Lower lobe of right lung (tissue), 2 donors: ENCODE measurements around the gene UBE4A. TPM values are rescaled to one million over a fixed set of nuclear protein-coding genes. Genes with fewer than 3 reads are reported as not detected.

Source experiments
- ATAC-seq, 2 donors: fragments of 200-7000 bp; cut with Tn5 transposase; one replicate each; pipeline ENCODE4 v1.9.1; 2020 to 2022; ENCODE audit warnings: mild to moderate bottlenecking in 2 of 2, moderate library complexity in 2 of 2
- DNase-seq: peaks from one replicate; pipeline ENCODE4 v3.0.0-alpha.2; 2020
- H3K27ac ChIP-seq: fragments of 200-600 bp; one replicate; pipeline ENCODE4 v1.8.0; 2022
- H3K27me3 ChIP-seq: fragments of 200-600 bp; one replicate; pipeline ENCODE4 v1.8.0; 2022; ENCODE audit warnings: low read depth
- H3K36me3 ChIP-seq: fragments of 200-600 bp; one replicate; pipeline ENCODE4 v1.8.0; 2022; ENCODE audit warnings: mild to moderate bottlenecking
- H3K4me1 ChIP-seq: fragments of 200-600 bp; one replicate; pipeline ENCODE4 v1.8.0; 2022
- H3K4me3 ChIP-seq: fragments of 200-600 bp; one replicate; pipeline ENCODE4 v1.8.0; 2022; ENCODE audit warnings: mild to moderate bottlenecking
- H3K9me3 ChIP-seq: fragments of 200-600 bp; one replicate; pipeline ENCODE4 v1.8.0; 2022
- intact Hi-C: fragments of 100-400 bp; cut with DNase I; formaldehyde crosslinking; loops from one replicate; pipeline ENCODE4 v1.11.0; 2022
- total RNA-seq: library from RNA; stranded (reverse); fragmentation: NEBNext Ultra II Directional; extraction: Animal tissue kit (Norgen Biotek cat#: 25700); gene quantifications from one replicate; pipeline ENCODE4 v1.2.1, GENCODE V29; 2021
- TF ChIP-seq, protein P1 (sequence below): fragments of 200-600 bp; IDR thresholded peaks from one replicate; pipeline ENCODE4 v1.8.0; 2022; ENCODE audit warnings: antibody characterized with exemption, mild to moderate bottlenecking
- donor health status: DM: no; HTN: yes; CAD: no; lungs with severe emphysema.

Gene UBE4A
- total RNA-seq, 1 donor from 2014 or later: 40.8 TPM

DNA sequence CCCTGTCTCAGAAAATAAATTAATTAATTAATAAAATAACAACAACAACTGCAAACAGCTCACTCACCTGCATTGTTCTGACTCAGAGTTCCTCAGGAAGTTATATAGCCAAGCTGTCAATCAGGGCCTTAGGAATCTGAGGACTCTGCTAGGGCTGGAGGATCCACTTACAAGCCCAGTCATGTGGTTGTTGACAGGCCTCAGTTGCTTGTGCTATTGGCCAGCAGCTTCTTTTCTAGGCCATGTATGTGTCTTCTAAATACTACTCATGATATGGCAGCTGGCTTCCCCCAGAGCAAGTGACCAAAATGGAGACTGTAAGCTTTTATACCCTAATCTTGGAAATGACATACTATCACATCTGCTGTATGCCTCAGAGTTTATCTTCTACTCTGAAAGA is 21.2 kb downstream of the UBE4A start:
- intact Hi-C loops: loop anchor here (10.0 kb wide), 1 partner anchor 114 kb away; no protein-coding TSS in a partner anchor
- DNase-seq (no peak), ATAC-seq (no peak)
- Histone ChIP-seq H3K36me3 (peaks cover 98% of the 10 kb centered on the region), H3K27ac (no peak overlapping the region), H3K4me1 (no peaks in the 10 kb centered on the region), H3K27me3 (no peaks in the 10 kb centered on the region), H3K9me3 (no peaks in the 10 kb centered on the region), H3K4me3 (no peak overlapping the region)
- TF ChIP-seq, protein P1, sequence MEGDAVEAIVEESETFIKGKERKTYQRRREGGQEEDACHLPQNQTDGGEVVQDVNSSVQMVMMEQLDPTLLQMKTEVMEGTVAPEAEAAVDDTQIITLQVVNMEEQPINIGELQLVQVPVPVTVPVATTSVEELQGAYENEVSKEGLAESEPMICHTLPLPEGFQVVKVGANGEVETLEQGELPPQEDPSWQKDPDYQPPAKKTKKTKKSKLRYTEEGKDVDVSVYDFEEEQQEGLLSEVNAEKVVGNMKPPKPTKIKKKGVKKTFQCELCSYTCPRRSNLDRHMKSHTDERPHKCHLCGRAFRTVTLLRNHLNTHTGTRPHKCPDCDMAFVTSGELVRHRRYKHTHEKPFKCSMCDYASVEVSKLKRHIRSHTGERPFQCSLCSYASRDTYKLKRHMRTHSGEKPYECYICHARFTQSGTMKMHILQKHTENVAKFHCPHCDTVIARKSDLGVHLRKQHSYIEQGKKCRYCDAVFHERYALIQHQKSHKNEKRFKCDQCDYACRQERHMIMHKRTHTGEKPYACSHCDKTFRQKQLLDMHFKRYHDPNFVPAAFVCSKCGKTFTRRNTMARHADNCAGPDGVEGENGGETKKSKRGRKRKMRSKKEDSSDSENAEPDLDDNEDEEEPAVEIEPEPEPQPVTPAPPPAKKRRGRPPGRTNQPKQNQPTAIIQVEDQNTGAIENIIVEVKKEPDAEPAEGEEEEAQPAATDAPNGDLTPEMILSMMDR: no peak

GRCh38 chr11:118382954-118383353 is 23.6 kb downstream of the UBE4A start:
- ATAC-seq (no peak), DNase-seq (no peak)
- H3K9me3 ChIP-seq: no peaks in the 10 kb centered on the region
- no peak overlapping the region for H3K4me3 ChIP-seq
- no peak overlapping the region for H3K27ac ChIP-seq
- H3K27me3 ChIP-seq: no peaks in the 10 kb centered on the region
- H3K36me3 ChIP-seq: peaks cover 98% of the 10 kb centered on the region
- intact Hi-C loops: loop anchor here (10.0 kb wide), 1 partner anchor 112 kb away; no protein-coding TSS in a partner anchor
- H3K4me1 ChIP-seq: no peaks in the 10 kb centered on the region
- TF ChIP-seq, protein P1: no peak

DNA sequence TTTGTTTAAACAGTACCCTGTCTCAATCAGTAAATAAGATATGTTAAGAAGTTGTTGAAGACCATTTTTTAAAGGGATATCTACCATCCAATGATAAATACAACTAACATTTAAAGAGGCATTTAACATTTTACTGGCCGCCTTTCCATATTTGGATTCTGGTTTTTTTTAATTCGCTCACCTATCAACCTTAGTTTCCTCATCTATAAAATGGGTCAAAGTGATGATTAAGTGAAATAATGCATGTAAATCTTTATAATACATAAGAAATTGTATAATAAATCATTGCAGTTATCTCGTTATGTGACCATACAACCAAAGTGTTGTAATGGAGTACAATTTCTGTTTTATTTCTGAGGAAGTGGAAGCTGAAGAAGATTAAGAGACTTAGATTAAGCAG is 24.3 kb downstream of the UBE4A start:
- Histone ChIP-seq H3K27me3 (no peaks in the 10 kb centered on the region), H3K9me3 (no peaks in the 10 kb centered on the region), H3K4me3 (no peak overlapping the region), H3K4me1 (no peaks in the 10 kb centered on the region), H3K27ac (no peak overlapping the region), H3K36me3 (peaks cover 98% of the 10 kb centered on the region)
- no peak for ATAC-seq
- no peak for DNase-seq
- TF ChIP-seq, protein P1: no peak
- intact Hi-C loops: loop anchor here (10.0 kb wide), 1 partner anchor 111 kb away; no protein-coding TSS in a partner anchor

- TF ChIP-seq, protein P1: no peak
- intact Hi-C loops: no loop called here
- Histone ChIP-seq H3K27me3 (no peaks in the 10 kb centered on the region), H3K27ac (no peak overlapping the region), H3K4me3 (no peak overlapping the region), H3K4me1 (peaks cover 6% of the 10 kb centered on the region), H3K9me3 (no peaks in the 10 kb centered on the region), H3K36me3 (peaks cover 65% of the 10 kb centered on the region)
- ATAC-seq (no peak), DNase-seq (no peak)
Observed at GRCh38 chr11:118396097-118396501, 36.7 kb downstream of the UBE4A start.

- H3K27ac ChIP-seq: no peak overlapping the region
- H3K27me3 ChIP-seq: no peaks in the 10 kb centered on the region
- H3K36me3 ChIP-seq: peaks cover 52% of the 10 kb centered on the region
- no peak overlapping the region for H3K4me3 ChIP-seq
- DNase-seq (no peak), ATAC-seq (no peak)
- TF ChIP-seq, protein P1: no peak
- intact Hi-C loops: no loop called here
- H3K4me1 ChIP-seq: peaks cover 10% of the 10 kb centered on the region
- H3K9me3 ChIP-seq: no peaks in the 10 kb centered on the region
Observed at GRCh38 chr11:118397448-118397847, 38.0 kb downstream of the UBE4A start.
